HPDE6-E6E7 (cell line): ENCODE results near the gene ZNRF2.

Experiments used
- DNase-seq: peaks from one replicate; pipeline ENCODE4 v3.0.0; 2011; ENCODE audit warnings: missing footprints; ENCODE audit errors: extremely low spot score

Gene ZNRF2

DNA sequence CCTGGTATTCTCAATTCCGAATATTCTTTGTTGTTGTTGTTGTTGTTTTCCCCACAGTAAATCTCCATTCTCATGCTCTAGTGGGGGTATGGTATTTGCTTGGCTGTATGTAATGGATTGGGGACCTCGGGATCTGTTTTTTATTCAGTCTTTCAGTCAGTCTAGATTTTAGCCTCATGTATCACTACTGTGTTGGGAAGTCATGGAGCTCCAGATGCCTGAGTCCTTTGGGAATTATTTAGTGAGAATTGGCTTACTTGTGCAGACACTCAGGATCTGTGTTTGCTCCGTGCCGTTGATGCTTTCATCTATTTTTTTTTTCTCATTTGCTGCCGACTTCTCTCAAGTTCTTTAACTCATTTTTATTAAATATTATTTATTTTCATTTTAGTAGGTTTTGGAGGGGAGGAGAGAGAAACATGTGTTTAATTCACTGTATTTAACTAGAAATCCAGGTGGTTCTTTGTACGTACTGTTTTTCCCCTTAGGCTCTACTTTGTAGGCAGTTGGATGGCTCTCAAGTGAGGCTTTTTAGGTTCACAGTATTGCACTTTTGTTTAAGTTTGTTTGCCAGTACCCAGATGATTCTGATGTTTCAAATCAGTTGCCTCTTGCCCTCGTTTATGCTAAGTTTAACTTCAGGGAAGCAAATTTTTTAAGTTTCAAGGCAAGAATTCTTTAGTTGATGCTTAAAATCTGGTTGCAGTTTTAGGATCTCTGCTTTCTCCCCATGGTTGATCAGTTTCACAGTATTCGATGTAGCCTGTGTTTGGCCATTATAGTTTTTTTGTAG is 36.9 kb downstream of the ZNRF2 start:
- no peak for DNase-seq

- DNase-seq: no peak
Measured at GRCh38 chr7:30321882-30322192, 37.4 kb downstream of the ZNRF2 start.

- no peak for DNase-seq
Measured at GRCh38 chr7:30322271-30323005, 38.0 kb downstream of the ZNRF2 start.

DNA sequence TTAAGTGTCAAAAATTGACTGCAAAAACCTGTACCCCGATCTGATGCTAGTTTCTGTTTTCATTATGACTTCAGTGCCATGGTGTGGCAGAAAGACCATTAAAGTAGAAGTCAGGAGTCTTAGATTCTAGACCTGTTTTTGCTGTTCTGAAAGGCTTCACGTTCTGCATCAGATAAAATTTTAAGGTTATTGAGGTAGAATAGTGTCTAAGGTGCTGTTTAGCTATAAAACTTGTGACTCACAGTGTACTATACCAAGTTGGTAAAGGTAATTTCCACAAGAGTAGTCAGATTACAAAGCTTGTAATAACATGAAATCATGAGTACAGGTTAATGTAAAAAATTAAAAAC is 38.6 kb downstream of the ZNRF2 start:
- DNase-seq: no peak

DNA sequence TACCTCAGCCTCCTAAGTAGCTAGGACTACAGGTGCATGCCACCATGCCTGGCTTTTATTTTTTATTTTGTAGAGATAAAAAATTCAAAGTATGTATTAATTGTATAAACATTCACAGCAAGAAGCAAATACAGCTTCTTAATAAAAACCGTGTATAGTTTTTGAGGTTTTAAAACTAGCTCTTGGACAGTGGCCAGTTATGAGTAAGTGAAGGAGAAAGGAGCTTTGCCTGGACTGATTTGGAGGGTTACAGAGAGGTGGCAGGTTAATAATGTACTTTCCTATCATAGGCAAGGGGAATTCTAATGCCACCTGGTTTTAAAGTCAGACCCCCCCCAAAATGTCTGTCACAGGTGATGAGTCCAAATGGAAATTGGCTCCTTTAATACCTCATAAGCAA is 43.4 kb downstream of the ZNRF2 start:
- DNase-seq: no peak

GRCh38 chr7:30328381-30328780 is 44.0 kb downstream of the ZNRF2 start:
- no peak for DNase-seq

- no peak for DNase-seq
Measured at GRCh38 chr7:30329716-30330115, 45.3 kb downstream of the ZNRF2 start.

- no peak for DNase-seq
Measured at GRCh38 chr7:30330134-30331111, 46.0 kb downstream of the ZNRF2 start.

DNA sequence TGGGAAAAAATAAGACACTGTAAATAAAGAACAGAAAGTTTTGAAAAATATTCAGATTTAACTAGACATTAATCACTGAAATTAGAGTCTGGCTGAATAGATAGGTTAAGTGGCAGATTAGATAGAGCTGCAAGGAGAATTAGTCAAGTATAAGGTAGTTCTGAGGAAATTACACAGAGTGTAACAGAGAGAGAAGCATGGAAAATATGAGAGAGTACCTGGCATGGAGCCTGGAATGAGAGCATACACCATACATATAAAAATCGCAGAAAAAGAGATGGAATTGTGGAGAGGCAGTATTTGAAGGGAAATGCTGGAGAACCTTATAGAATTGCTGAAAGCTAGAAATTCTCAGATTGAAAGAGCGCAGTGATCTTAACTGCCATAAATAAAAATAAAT is 46.9 kb downstream of the ZNRF2 start:
- DNase-seq: no peak

- DNase-seq: no peak
Measured at GRCh38 chr7:30332549-30332948, 48.2 kb downstream of the ZNRF2 start.

GRCh38 chr7:30335763-30336487 is 51.5 kb downstream of the ZNRF2 start:
- DNase-seq: no peak

DNA sequence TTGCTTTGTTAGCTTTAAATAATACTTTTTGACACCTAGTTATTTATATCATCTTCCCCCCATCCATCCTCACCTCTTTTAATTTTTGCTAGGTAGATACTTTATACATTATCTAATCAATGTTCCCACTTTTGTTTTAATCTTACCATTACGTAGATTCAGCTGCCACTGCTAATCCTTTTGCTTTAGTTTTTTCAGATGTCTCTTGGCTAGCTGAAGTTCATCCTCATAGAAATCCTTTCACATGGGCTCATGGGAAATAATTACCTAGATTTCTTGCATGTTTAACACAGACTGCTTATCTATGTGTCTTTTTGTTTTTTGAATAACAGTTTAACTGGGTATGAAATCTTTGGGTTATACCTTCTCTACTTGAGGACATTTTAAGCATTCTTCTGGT is 60.1 kb downstream of the ZNRF2 start:
- DNase-seq: no peak

- DNase-seq: no peak
Measured at GRCh38 chr7:30347226-30348082, 63.1 kb downstream of the ZNRF2 start.

GRCh38 chr7:30348083-30348560 is 63.7 kb downstream of the ZNRF2 start:
- DNase-seq: peak; percentile 29

- no peak for DNase-seq
Measured at GRCh38 chr7:30349170-30349569, 64.8 kb downstream of the ZNRF2 start.

- no peak for DNase-seq
Measured at GRCh38 chr7:30349816-30350215, 65.4 kb downstream of the ZNRF2 start.

DNA sequence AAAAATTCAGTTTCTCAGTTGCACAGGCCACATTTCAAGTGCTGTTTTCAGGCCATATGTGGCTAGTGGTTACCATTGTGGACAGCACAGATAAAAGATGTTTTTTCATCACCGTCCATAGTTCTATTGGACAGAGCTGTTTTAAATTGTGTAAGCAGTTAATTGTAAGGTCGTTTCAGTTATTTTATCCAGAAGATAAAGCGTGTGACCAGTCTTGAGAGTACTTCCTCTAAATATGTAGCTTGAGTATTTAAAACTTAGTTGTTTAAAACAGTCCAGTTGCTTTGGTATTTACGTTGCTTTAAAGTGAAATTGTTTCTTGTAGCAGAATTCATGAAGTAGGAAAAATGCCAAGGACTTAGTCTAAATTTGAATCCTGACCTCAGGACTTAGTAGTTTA is 66.9 kb downstream of the ZNRF2 start:
- no peak for DNase-seq

- no peak for DNase-seq
Measured at GRCh38 chr7:30351724-30352123, 67.3 kb downstream of the ZNRF2 start.

DNA sequence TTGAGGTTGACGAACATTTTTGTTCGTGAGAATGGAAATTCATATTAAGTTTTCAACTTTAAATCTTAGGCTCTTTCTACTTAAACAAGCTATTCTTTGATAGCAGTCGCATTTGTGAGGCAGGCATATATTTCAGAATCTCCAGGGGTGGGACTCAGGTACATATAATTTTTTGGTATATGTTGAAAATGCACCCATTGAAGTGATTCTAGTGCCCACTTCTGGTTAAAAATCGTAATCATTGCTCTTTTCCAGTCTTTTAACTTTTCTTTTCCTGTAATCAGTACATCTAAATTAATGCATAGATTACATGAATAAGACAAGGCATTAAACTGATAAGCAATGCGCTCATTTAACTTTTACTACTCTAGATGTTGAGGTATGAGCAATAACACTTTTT is 67.8 kb downstream of the ZNRF2 start:
- DNase-seq: no peak

DNA sequence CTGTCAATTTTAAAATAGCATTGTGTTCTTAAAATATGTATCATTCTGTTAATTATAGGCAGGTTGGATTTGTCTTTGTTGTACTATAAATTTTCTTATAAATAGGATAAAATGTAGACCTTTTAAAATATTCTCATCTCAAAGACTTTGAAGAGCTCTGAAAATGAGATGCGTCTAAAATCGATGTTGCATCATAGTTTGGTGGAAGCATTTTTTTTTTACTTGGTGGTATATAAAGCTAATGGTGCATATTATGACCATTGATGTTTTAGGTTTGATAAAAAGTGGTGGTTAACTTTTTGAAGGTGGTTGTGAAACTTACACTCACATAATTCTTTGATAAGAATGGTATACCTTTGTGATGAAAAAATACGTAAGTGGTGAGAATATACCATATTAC is 69.1 kb downstream of the ZNRF2 start:
- no peak for DNase-seq
